ENCODE results near the gene NRDE2.
A peak's percentile ranks its signal among the peaks of the same experiment; 100 is the strongest.
"Not testable (repeated sequence)": the region's sequence is repeated elsewhere in the genome, so short reads cannot be mapped to it uniquely, and the experiment has no call there.

NRDE2 gene

DNA sequence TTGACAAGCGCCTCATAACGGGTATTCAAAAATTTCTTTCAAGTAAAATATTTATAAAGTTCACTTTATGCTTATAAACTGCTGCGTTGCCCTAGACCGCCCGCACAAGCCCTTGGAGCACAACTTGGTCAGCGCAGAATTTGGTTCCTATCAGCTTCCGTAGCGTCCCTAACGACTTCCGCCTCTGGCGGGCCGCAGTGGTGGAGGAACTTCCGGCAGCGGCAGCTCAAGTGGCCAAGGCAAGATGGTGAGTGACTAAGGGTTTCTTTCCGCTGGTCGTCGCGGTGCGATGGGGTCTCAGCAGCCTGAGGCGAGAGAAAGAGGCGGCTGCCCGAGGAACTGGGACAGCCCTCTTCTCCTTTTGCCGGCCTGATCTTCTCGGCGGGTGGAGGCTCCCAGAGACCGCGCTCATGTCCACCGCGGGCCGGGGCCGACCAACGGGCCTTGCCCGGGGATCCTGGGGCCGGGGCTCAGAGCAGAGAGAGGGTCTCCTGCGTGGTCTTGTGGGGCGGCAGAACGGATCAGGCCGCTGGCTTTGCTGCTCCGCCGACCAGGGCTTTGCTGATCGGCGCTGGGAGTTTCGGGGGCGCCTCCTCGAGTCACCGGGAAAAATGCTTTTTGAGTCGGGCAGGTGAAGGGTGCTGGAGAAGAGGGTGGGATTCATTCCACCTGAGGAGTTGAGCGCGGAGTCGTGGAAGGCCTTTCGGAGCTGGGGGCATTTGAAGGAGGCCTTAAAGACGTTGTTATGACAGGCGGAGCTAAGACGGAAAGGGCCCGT, 75.2 kb downstream of the NRDE2 start, which contains the start of gene PSMC1:
Gene PSMC1, plus strand, starts transcription at position 200 of the 778 bp plus-strand sequence. Its CDS starts 45 bp downstream, at position 245.
- TF ChIP-seq, protein P1, sequence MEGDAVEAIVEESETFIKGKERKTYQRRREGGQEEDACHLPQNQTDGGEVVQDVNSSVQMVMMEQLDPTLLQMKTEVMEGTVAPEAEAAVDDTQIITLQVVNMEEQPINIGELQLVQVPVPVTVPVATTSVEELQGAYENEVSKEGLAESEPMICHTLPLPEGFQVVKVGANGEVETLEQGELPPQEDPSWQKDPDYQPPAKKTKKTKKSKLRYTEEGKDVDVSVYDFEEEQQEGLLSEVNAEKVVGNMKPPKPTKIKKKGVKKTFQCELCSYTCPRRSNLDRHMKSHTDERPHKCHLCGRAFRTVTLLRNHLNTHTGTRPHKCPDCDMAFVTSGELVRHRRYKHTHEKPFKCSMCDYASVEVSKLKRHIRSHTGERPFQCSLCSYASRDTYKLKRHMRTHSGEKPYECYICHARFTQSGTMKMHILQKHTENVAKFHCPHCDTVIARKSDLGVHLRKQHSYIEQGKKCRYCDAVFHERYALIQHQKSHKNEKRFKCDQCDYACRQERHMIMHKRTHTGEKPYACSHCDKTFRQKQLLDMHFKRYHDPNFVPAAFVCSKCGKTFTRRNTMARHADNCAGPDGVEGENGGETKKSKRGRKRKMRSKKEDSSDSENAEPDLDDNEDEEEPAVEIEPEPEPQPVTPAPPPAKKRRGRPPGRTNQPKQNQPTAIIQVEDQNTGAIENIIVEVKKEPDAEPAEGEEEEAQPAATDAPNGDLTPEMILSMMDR (conservative IDR thresholded peaks at IDR 0.05; ENCODE audit: low read length), result no peak
- peak; percentile 95 for DNase-seq (ENCODE audit: low read depth)
- H3K4me3 ChIP-seq (ENCODE audit: low read length), result peak within 1 kb of the TSS; percentile 92

DNA sequence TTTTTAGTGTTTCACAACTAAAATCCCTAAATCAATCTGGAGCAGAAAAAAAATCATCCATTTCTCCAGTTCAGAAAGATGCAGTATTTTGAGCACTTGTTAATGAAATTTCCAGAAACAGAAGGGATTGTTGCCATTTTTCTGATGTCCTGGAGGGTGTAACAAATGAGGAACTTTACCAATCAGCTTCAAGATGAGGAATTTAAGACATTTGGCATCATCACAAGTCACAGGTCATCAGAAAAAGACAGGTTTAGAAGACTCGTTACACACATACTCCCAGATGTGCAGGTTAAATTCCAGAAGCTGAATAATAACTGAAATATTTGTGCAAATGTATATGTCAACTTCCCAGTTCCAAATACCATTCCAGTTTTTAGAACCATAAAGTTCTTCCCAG, 75.9 kb downstream of the NRDE2 start:
- H3K4me3 ChIP-seq (ENCODE audit: low read length), result peak overlapping the region; percentile 92
- TF ChIP-seq, protein P1 (conservative IDR thresholded peaks at IDR 0.05; ENCODE audit: low read length), result no peak
- DNase-seq (ENCODE audit: low read depth), result no peak

DNA sequence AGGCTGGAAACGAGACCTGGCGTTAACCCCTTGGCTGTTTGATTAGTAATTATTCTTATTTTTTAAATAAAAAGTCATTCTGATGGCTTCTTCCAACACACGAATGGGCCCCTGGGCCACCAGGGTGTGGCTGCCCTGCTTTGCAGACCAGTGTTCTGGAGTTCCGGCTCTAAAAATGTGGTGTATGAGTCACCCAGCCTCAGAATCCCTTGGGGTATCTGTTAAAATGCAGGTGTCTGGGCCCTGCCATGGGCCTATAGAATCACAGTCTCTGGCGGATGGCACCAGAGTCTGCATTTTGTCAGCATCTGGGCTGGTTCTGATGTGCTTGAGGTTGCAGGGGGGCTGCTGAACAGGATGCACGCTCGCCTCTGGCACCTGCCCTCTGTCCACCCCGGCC, 77.9 kb downstream of the NRDE2 start:
- DNase-seq (ENCODE audit: low read depth), result no peak
- TF ChIP-seq, protein P1 (conservative IDR thresholded peaks at IDR 0.05; ENCODE audit: low read length), result no peak
- no peak overlapping the region for H3K4me3 ChIP-seq (ENCODE audit: low read length)

DNA sequence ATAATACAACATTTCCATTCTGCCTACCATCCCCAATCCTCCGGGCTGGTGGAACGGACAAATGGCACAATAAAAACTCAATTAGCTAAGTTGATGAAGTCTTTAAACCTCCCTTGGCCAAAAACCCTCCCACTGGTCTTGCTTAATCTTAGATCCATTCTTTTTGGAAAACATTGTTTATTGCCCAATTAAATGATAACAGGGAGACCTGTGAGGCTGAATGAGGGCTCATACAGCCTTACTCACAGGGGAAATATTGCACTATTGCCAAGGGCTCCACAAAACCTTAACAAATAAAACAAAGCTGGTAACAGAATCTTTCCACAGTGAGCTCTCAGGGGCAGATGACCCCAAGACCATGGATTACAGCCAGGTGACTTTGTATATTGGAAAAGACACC, 83.1 kb downstream of the NRDE2 start:
- no peak for DNase-seq (ENCODE audit: low read depth)
- TF ChIP-seq, protein P1 (conservative IDR thresholded peaks at IDR 0.05; ENCODE audit: low read length), result no peak

DNA sequence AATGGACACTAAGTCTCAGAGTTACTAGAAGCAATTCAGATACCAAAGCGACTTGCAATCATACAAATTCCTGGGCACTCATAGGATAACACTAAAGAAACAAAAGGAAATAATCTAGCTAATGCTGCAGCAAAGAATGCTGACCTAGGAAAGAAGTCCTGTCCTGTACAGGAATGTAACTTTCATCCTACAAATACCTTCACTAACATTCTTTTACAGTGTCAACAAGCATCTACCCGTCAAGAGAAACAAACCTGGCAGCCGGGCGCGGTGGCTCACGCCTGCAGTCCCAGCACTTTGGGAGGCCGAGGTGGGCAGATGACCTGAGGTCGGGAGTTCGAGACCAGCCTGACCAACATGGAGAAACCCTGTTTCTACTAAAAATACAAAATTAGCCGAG, 84.3 kb downstream of the NRDE2 start:
- H3K4me3 ChIP-seq (ENCODE audit: low read length); DNase-seq (ENCODE audit: low read depth): not testable (repeated sequence)

More for the DNA sequence above, 83.1 kb downstream of the NRDE2 start:
- H3K4me3 ChIP-seq (ENCODE audit: low read length), result no peak overlapping the region

DNA sequence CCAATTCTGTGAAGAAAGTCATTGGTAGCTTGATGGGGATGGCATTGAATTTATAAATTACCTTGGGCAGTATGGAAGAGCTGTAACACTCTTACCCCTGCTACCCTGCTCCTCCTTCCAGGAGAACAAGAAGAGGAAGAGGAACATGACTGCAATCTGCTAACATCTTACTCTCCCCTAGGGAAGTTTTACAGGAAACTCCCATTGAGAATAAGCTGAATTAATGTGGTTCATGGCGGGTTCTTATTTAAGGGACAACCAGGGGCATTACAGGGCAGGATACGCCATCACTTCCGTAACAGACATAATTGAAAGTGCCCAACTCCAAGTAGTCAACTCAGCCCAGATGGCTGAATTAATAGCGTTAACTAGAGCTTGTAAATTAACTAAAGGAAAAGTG, 84.8 kb downstream of the NRDE2 start:
- no peak for DNase-seq (ENCODE audit: low read depth)
- H3K4me3 ChIP-seq (ENCODE audit: low read length), result no peak overlapping the region
- TF ChIP-seq, protein P1 (conservative IDR thresholded peaks at IDR 0.05; ENCODE audit: low read length), result no peak

DNA sequence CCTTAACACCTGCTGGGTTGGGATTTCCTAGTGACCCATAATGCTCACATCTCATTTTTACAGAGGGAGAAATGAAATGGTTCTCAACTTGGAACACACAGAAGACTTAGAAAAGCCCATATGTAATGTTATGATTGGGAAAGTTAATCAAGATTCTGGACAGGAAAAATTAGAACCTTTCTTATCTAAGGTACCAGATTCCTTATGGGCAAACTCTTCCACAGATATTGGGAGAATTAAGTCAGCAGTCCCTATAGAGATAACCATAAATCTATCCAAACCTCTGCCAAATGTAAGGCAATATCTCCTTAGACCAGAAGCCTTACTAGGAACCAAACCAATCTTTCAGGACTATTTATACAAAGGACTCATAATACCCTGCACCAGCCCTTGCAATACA, 89.3 kb downstream of the NRDE2 start:
- DNase-seq (ENCODE audit: low read depth), result no peak
- H3K4me3 ChIP-seq (ENCODE audit: low read length), result no peak overlapping the region
- TF ChIP-seq, protein P1 (conservative IDR thresholded peaks at IDR 0.05; ENCODE audit: low read length), result no peak

Data from AG10803 (cell line).